ENCODE results near the gene PTPRM. TPM values are rescaled to one million over a fixed set of nuclear protein-coding genes. Genes with fewer than 3 reads are reported as not detected.

Gene PTPRM
- polyA plus RNA-seq, 2 of the 4 experiments (the other 2 are of a cell fraction): 44.5 to 199 TPM

DNA sequence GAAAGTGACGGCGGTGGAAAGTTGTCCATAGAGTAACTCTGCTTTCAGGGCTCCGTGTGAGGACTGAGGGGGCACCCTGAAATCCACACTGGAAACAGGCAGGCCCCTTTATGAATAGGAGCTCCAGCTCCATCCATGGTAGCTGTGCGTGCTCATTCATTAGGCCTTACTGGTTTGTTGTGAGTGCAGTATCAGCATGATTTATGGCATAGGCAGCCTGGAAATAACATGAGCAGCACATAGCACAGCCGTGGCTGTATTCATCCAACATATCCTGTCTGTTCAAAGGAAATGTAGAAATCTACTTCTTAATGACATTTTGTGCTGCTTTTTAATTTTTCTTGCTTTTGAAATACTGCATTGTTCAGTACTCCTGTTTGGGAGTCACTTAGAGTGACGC lies 627.3 kb downstream of the PTPRM start:
- ChIA-PET POLR2A (no interaction called here), CTCF (no interaction called here)
- no peak overlapping the region for H3K4me2 ChIP-seq
- ATAC-seq (no peak), DNase-seq (ENCODE audit: low read depth in 1 of 2, low spot score in 1 of 2) (no peak), FAIRE-seq (no peak)
- 93% methylated on average over 6 of the region's 6 CpGs for WGBS (ENCODE audit: missing lambda C conversion rate)
- no peak overlapping the region for H3K27ac ChIP-seq
- no peaks in the 10 kb centered on the region for H3K9me3 ChIP-seq
- TF ChIP-seq KDM1A (IDR thresholded peaks at IDR 0.05; ENCODE audit: low read depth) (no peak), FOSB (CRISPR knock-in tag; IDR thresholded peaks at IDR 0.05) (no peak), HOXB13 (CRISPR knock-in tag; IDR thresholded peaks at IDR 0.05; ENCODE audit: low read depth) (no peak), ZC3H11A (IDR thresholded peaks at IDR 0.05) (no peak), NR3C1 (IDR thresholded peaks at IDR 0.05) (no peak), NPAS2 (CRISPR knock-in tag; IDR thresholded peaks at IDR 0.05; ENCODE audit: borderline replicate concordance) (no peak), FOXS1 (CRISPR knock-in tag; IDR thresholded peaks at IDR 0.05) (no peak), MAZ (IDR thresholded peaks at IDR 0.05; ENCODE audit: borderline replicate concordance, low read depth, low read length) (no peak), RNF2 (IDR thresholded peaks at IDR 0.05; ENCODE audit: borderline replicate concordance, low read depth) (no peak), PHF8 (IDR thresholded peaks at IDR 0.05; ENCODE audit: borderline replicate concordance, low read depth) (no peak), ZSCAN20 (CRISPR knock-in tag; IDR thresholded peaks at IDR 0.05) (no peak), CBX8 (IDR thresholded peaks at IDR 0.05) (no peak)
- TF ChIP-seq, protein P1, sequence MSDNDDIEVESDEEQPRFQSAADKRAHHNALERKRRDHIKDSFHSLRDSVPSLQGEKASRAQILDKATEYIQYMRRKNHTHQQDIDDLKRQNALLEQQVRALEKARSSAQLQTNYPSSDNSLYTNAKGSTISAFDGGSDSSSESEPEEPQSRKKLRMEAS (IDR thresholded peaks at IDR 0.05): no peak
- TF ChIP-seq, protein P2, sequence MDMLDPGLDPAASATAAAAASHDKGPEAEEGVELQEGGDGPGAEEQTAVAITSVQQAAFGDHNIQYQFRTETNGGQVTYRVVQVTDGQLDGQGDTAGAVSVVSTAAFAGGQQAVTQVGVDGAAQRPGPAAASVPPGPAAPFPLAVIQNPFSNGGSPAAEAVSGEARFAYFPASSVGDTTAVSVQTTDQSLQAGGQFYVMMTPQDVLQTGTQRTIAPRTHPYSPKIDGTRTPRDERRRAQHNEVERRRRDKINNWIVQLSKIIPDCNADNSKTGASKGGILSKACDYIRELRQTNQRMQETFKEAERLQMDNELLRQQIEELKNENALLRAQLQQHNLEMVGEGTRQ (IDR thresholded peaks at IDR 0.05): no peak
- TF ChIP-seq, protein P3, sequence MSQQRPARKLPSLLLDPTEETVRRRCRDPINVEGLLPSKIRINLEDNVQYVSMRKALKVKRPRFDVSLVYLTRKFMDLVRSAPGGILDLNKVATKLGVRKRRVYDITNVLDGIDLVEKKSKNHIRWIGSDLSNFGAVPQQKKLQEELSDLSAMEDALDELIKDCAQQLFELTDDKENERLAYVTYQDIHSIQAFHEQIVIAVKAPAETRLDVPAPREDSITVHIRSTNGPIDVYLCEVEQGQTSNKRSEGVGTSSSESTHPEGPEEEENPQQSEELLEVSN (IDR thresholded peaks at IDR 0.05; ENCODE audit: borderline replicate concordance, low read depth): no peak
- H3K4me1 ChIP-seq: no peaks in the 10 kb centered on the region
- H3K4me3 ChIP-seq: no peak overlapping the region

DNA sequence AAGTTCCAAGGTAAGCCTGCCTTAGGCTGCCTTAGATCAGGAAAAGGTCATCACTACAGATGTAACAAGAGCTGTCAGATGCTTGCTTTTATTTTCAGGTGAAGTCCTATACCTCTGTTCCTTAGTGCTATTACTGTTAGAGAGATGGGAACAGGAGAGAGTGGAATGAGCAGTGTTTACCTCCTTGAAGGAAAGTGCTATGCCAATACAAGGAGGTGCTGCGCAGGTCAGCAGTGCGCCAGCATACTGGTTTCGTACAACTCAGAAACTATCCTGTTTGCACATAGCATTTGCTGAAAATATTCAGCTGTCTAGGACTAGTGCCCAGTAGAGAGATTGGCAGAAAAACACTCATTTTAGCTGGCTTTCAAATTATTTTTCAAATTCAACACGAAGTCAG lies 629.1 kb downstream of the PTPRM start:
- ChIA-PET POLR2A (no interaction called here), CTCF (no interaction called here)
- no peak overlapping the region for H3K27ac ChIP-seq
- DNase-seq (ENCODE audit: low read depth in 1 of 2, low spot score in 1 of 2) (no peak), ATAC-seq (no peak; a peak in 1 of 6 replicates), FAIRE-seq (no peak)
- 87% methylated on average over 4 of the region's 4 CpGs for WGBS (ENCODE audit: missing lambda C conversion rate)
- H3K4me1 ChIP-seq: no peaks in the 10 kb centered on the region
- no peak overlapping the region for H3K4me2 ChIP-seq
- H3K9me3 ChIP-seq: no peaks in the 10 kb centered on the region
- no peak overlapping the region for H3K4me3 ChIP-seq
- TF ChIP-seq HOXB13 (CRISPR knock-in tag; IDR thresholded peaks at IDR 0.05; ENCODE audit: low read depth): no peak
- TF ChIP-seq NR3C1 (IDR thresholded peaks at IDR 0.05): no peak
- no peak for TF ChIP-seq RFX5 (IDR thresholded peaks at IDR 0.05)
- no peak for TF ChIP-seq RCOR1 (IDR thresholded peaks at IDR 0.05; ENCODE audit: low read depth, low read length)
- no peak for TF ChIP-seq CEBPB (IDR thresholded peaks at IDR 0.05)
- TF ChIP-seq POLR2AphosphoS2 (conservative IDR thresholded peaks at IDR 0.05; ENCODE audit: low read length): no peak
- no peak for TF ChIP-seq TP53 (CRISPR knock-in tag; IDR thresholded peaks at IDR 0.05)

DNA sequence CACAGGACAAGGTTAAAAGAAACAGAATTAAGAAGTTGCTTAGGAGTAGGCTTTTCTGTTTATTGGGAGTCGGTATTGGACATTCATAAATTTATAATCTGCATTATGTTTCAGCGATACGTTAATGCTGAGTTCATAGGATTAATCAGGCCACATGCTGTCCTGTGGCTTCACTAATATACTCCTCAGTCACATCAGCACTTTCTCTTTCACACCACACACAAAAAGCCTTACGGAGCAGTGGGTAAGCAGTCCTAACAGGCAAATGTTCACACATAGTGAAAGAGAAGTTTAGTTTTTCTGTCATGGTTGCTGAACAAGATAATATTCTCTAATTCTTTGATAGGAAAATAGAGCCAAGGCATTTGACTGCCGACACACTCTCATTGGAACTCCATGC lies 630.4 kb downstream of the PTPRM start:
- no peak overlapping the region for H3K27ac ChIP-seq
- H3K4me1 ChIP-seq: no peaks in the 10 kb centered on the region
- no peak for DNase-seq (ENCODE audit: low read depth in 1 of 2, low spot score in 1 of 2)
- POLR2A ChIA-PET: no interaction called here
- TF ChIP-seq EP300 (IDR thresholded peaks at IDR 0.05): no peak
- no peak for TF ChIP-seq ZC3H11A (IDR thresholded peaks at IDR 0.05)
- TF ChIP-seq EHF (CRISPR knock-in tag; IDR thresholded peaks at IDR 0.05): no peak
- TF ChIP-seq, protein P4, sequence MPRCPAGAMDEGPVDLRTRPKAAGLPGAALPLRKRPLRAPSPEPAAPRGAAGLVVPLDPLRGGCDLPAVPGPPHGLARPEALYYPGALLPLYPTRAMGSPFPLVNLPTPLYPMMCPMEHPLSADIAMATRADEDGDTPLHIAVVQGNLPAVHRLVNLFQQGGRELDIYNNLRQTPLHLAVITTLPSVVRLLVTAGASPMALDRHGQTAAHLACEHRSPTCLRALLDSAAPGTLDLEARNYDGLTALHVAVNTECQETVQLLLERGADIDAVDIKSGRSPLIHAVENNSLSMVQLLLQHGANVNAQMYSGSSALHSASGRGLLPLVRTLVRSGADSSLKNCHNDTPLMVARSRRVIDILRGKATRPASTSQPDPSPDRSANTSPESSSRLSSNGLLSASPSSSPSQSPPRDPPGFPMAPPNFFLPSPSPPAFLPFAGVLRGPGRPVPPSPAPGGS (IDR thresholded peaks at IDR 0.05): no peak
- 96% methylated on average over 5 of the region's 5 CpGs for WGBS (ENCODE audit: missing lambda C conversion rate)
- H3K4me3 ChIP-seq: no peak overlapping the region
- H3K9me3 ChIP-seq: no peaks in the 10 kb centered on the region
- ATAC-seq: no peak
- no peak overlapping the region for H3K4me2 ChIP-seq
- CTCF ChIA-PET: no interaction called here
- FAIRE-seq: no peak
